Measurements from ENCODE around the gene PLAAT1. TPM values are rescaled to one million over a fixed set of nuclear protein-coding genes. Genes with fewer than 3 reads are reported as not detected.

Gene PLAAT1
- total RNA-seq, 1 donor from 2014 or later = 0.20 TPM

DNA sequence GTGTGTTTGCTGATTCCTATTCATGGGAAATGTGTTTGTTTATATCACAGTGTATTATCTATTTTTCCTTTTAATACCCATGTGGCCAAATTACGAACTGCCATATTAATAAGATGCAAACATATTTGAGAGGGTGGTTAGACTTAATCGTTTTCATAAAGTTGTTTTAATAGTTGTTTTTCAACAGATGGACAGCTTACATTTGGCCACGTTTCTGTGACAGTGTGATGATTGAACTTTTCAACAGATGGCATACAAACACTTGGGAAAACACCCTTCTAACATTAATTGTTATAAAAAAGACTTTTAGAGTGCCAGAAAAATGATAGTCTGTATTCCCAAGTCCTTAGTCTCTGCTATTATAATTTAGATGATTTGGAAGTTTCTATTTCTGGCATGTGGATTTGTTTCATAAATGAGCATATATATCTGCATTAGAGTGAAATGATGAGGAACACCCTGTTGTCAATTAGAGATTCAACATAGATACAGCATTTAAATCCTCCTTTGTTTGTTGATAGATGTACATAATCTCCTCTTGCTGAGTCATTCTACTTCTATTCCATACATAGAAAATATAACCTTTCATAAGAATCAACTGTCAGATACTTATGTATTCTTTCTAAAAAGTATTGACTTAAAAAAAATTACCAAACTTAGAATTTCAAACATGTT is 13.1 kb downstream of the PLAAT1 start:
- DNase-seq (ENCODE audit: low read depth in 2 of 2) = no peak

DNA sequence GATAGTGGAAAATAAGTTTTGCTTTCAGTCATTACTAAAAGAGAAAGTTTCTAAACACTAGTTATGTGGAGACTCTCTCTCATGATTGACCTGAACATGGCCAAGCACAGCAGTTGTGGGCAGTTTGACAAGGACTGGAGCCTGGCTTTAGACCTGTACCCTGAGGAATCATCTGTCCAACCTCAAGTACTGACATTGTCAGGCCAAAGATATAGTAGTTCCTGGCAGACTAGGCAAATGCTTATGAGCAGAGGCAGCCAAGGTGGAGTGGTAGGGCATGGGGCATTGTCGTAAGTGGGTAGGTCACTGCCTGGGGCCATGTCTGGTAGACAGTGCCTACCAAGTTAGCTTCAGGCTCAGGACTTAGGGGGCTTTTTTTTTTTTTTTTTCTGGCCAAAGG is 20.9 kb downstream of the PLAAT1 start:
- no peak for DNase-seq (ENCODE audit: low read depth in 2 of 2)

DNA sequence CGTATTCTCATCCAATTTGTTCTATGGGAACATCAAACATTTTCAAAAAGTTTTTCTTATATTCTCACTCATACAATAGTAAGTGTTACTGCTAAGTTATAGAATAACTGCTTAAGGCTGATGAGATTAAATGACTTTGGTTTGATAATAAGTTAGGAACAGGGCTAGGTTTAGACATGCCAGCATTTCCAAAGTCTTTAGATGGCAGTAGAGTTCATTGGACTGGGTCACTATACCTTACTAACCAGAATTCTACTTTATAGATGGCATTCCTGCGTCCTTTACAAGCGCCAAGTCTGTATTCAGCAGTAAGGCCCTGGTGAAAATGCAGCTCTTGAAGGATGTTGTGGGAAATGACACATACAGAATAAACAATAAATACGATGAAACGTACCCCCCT is 21.7 kb downstream of the PLAAT1 start:
- no peak for DNase-seq (ENCODE audit: low read depth in 2 of 2)

DNA sequence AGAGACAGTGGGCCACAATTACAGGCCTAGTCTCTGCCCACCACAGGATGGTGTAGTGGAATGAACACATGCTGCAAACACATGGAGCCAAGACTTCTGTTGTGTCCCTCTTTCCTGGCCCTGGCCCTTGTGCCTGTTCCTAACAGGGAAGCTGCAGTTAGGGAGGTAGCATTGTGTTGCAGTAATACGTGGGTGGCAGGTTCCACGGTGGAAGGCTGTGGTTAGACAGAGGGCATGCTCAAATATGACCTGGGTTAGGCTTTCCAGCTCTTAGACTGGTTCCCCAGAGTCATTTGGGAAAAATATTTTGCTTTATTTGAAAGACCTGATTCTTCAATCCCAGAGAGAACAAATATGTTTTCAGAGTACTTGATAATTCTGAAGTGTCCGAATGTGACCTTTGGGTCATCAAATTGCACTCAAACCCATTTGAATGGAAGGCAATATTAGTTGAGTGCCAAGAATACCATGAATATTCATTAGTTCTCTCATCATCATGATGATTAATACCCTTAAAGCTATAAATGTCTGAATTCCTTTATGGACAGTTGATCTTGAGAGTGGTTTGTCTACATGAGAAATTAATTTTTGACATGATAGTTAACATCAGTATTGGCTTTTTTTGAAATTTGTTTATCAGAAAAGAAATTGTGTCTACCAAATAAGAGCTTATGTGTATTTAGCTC is 28.5 kb downstream of the PLAAT1 start:
- no peak for DNase-seq (ENCODE audit: low read depth in 2 of 2)

- DNase-seq (ENCODE audit: low read depth in 2 of 2) = no peak
Observed at GRCh38 chr3:193270451-193270850, 29.4 kb downstream of the PLAAT1 start.

DNA sequence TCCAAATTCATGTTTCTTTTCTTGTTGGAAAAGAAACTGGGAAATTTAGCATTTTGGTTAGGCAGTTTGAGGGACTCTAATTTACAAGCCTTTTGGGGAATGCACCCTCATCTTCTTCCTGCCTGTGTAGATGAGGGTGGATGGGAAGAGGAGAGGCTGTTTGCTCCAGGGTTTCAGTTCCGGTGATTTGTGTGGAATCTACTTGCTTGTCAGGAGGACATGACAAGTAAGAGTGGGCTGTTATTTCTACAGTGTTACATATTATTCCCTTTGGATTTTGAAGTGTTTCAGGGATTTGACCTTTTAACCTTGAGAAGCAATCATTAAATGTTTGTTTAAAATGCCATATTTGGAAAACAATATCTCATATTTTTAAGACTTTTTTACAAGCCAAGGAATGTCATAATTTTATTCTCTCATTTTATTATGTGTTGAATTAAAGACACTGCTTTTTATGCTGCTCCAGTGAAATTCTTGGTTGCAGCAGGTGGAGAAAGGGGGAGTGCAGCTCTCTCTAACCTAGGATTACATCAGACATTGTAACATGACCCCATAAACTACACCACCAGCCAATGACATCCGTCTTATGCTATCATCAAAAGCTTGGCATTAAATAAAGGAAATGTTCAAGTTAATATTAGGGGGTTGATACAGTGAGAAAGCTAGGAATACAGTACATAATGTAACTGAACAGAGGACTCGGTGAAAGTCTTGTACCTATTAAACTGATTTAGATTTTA is 30.2 kb downstream of the PLAAT1 start:
- no peak for DNase-seq (ENCODE audit: low read depth in 2 of 2)

DNA sequence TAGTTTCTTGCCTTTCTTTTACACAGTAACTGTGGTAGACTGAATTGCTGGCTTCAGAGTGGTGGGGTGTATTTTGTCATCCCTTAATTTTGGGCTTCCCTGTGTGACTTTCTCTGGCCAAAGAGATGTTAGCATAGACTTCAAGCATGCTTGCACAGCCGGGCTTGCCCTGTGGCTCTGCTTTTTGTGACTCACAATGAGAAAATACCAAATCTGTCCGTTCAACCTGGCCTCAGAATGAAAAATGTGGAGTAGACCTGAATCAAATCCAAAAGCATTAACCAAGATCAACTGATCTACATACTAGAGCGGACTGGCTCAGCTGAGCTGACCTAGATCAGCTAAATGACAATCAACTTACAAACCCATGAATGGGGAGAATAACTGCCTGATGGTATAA is 51.4 kb downstream of the PLAAT1 start:
- no peak for DNase-seq (ENCODE audit: low read depth in 2 of 2)

GRCh38 chr3:193295985-193296384 is 55.0 kb downstream of the PLAAT1 start:
- DNase-seq (ENCODE audit: low read depth in 2 of 2) = no peak

GRCh38 chr3:193297421-193297820 is 56.4 kb downstream of the PLAAT1 start:
- DNase-seq (ENCODE audit: low read depth in 2 of 2) = peak in 1 of 2 donors; percentile 12

DNA sequence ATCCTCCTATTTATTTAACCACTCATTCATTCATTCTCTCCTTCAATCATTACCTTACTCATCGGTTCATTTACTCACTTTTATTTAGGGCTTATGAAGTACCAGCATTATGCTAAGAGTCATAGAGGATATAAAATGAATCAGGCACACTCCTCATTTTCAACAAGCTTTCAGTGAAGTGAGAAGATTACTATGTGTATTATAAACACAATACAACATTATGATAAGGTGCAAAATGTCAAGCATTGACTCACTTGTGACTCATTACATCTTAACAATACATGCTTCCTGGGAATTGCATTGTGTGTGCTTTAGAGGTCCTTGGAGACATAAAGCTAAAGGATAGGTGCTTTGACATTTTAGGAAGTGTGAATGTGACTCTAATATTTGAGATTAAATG is 60.4 kb downstream of the PLAAT1 start:
- peak in 1 of 2 donors; percentile 76 for DNase-seq (ENCODE audit: low read depth in 2 of 2)

GRCh38 chr3:193305356-193305755 is 64.3 kb downstream of the PLAAT1 start:
- DNase-seq (ENCODE audit: low read depth in 2 of 2) = no peak

- no peak for DNase-seq (ENCODE audit: low read depth in 2 of 2)
Observed at GRCh38 chr3:193310914-193311723, 70.1 kb downstream of the PLAAT1 start.

DNA sequence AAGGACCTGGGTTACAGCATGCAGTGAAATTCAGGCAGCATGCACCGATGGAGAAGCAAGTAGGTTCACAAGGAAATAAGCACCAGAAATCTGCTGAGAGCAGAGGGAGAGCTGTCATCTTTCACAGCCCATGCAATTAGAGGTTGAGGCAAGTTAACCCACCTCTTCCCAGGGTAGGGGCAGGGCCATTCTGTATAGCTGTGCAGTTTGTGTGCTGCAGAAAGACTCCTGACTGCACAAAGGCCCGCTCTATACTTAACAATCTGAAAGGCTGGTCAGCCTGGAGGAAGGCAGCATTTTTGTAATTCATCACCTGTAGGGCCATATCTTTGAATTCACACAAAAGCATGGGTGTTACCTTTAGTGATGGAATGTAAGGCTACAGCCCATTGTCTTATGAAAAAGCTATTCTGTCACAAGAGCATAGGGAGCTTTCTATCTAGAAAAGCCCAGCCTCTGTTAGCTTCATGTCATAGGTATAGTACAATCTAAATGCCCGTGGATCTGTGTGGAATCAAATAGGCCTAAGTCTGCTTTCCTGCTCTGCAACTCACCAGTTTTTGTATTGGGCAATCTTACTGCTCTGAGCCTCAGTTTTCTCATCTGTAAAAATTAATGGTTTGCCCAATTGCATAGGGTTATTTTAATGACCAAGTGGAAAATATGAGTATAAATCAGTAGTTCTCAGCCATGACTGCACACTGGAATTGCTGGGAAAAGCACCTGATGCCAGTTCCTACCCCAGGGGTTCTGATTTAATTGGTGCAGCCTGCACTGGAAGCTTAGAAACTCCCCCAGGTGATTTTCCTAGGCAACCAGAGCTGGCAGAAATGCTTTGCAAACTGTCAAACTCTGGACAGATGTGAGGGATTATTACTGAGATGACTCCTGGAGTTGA is 72.3 kb downstream of the PLAAT1 start:
- DNase-seq (ENCODE audit: low read depth in 2 of 2) = no peak

GRCh38 chr3:193314161-193314560 is 73.1 kb downstream of the PLAAT1 start:
- no peak for DNase-seq (ENCODE audit: low read depth in 2 of 2)

- DNase-seq (ENCODE audit: low read depth in 2 of 2) = no peak
Observed at GRCh38 chr3:193317682-193318300, 76.8 kb downstream of the PLAAT1 start.

Other genes starting within 250 kb of the PLAAT1 start
- not detected in 2 replicates for gene ATP13A5, start 137.5 kb downstream of the PLAAT1 start, total RNA-seq